Measurements from ENCODE around the gene SOX6.

The SOX6 gene

DNA sequence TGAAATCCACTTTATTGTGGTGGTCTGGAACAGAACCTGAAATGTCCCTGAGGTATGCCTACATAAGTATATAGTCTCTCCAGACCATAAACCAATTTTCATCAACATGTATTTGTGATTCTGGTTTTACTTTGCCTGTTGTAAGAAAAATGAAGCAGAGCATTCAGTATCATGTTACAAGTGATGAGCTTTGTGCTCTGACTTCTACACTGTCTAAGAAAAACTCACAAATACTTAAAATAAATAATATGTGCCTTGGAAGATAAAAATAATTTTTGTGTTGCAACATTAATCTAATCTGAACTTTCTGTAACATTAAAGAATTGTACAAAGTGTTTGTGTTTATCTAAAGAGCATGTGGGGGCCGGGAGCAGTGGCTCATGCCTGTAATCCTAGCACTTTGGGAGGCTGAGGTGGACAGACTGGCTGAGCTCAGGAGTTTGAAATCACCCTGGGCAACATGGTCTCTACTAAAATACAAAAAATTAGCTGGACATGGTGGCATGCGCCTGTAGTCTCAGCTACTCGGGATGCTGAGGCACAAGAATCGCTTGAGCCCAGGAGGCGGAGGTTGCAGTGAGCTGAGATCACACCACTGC, 219.5 kb downstream of the SOX6 start:
- DNase-seq = no peak

DNA sequence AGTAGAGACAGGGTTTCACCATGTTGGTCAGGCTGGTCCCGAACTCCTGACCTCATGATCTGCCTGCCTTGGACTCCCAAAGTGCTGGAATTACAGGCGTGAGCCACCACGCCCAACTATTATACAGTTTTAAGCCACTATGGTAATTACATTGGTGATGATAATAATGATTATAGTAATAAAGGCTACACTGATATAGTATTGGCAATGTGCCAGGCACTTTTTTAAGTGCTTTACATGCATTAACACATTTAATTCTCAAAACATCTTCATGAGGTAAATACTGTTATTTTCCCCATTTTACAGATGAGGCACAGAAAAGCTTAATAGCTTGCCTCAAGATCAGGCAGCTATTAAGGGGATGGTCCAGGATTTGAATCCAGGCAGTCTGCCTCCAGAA, 222.5 kb downstream of the SOX6 start:
- no peak for DNase-seq

DNA sequence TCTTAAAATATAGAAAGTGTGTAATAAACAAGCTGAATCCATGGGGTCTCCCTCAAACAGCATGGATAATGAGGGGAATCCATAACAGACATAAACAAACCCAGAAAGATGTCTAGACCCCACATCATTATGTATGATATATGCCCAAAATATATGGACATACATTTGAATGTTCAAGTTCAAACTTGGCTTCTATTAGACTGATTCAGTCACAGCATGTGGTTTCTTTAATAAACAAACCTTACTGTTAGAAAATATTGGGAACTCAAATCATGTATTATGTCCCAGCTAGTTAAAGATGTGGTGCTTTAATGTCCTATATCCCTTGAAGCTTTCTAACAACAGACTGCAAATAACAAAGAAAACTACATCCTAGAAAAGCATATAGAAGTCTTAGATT, 228.6 kb downstream of the SOX6 start:
- DNase-seq = no peak

DNA sequence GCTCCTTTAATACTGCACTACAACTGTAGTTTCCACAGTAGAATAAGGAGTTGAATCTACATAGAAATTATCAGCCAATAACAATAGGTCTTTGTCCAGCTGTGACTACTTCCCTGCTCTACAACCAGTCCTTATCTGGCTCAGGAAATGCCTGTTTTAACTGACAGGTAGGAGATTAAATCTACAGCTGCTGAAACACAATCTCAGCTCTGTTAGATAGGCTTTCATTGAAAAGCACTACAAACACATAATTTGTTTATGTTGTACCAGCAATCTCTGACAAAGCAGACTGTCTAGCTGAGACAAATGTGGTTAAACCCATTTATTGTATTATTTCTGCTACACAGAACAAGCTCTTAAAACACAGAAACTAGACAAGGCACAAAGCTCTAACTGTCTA, 230.0 kb downstream of the SOX6 start:
- no peak for DNase-seq

DNA sequence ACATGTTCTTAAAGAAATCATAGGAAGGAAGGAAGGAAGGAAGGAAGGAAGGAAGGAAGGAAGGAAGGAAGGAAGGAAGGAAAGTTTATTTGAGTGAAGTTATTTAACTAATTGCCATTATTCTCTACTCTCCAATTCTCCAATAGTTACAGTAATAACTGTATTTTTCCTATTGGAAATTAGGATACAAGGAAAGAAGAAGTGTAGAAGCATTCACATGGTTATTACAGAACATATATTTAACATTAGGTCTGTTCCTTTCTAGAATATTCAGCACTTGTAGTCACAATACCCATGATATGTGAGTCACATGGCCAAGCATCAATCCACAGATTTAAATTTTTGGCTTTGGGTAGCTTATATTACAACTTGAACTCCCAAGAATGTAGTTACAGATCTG, 230.6 kb downstream of the SOX6 start:
- no peak for DNase-seq

DNA sequence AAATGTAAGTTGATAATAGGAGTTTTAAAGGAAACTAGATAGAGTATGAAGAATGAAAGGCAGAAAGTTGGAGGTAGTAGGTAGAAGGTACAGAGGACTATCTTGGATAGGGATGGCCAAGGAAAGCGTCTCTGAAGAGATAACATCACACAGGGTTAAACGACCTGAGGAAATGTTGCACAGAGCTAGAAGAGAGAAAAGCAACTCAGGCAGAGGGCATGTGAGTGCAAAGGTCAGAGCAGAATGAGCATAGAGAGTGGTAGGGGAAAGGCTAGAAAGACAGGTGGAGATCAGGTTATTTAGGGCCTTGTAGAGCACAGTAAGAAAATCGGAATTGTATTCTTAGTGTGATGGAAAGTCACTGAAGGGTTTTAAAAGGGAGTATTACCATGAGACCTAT, 232.0 kb downstream of the SOX6 start:
- DNase-seq = no peak

DNA sequence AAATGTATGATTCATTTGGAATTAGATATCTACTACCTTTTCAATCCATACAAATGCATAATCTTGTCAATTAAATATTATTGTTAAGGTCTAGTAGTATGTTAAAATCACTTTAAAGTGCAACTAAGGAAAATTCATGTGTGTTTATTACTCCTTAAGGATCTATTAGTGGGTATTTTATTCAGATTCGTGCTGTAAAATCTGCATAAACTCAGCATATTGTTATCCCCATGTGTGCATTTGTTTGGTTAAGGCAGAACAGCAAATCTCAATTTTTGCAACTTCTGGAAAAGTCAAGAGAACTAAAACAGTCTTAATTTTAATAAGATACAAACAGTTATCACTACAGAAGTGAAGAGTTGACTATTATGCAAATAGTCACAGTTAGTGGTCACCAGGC, 234.5 kb downstream of the SOX6 start:
- DNase-seq = no peak

DNA sequence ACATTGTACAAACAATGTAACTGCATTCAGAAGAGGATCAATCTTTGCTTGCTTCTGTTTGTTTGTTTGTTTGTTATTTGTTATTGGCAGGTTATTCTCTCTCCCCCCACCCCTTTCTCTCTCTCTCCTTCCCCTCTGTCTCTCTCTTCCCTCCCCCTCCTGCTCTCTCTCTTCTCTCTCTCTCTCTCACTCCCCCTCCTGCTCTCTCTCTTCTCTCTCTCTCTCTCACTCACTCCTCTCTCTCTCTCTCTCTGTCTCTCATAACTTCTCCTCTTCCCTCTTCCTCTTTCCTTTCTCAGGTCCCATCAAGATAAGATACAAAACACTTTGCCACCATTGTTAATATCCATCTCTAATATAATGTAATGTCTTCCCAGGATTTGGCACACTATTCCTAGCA, 236.3 kb downstream of the SOX6 start:
- DNase-seq = no peak

DNA sequence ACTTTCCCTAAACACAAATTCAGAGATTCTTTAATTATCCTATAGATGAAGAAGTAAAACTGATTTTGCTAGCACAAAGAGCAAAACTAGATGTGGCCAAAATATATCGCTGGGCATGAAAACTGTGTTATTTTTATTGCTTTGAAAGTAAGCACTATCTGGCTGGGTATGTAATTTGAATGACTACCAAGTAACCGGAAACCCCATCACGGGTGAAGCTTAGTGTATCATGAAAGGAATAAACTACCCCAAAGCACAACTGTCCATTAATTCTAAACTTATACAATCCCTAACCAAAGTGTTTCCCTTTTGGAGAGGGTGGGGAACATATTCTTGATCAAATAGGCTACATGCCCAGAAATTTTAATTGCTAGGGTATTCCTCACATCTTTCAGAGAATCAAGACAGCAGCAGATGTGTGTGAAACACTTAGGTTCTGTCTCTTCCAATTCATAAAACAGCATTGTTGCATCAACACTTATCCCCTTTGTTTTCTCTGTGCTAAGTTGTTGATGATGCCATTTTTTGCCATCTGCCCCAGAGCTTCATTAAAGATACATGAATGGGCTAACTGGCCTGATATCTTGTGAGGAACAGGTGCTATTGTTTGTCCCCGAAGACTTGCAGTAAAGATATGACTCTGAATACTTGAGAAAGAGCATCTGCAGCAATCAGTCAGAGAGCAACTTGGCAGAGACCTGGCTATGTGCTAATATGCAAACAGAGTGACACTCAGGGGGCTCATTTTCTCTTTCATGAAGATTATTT, 238.2 kb downstream of the SOX6 start:
- DNase-seq = no peak

DNA sequence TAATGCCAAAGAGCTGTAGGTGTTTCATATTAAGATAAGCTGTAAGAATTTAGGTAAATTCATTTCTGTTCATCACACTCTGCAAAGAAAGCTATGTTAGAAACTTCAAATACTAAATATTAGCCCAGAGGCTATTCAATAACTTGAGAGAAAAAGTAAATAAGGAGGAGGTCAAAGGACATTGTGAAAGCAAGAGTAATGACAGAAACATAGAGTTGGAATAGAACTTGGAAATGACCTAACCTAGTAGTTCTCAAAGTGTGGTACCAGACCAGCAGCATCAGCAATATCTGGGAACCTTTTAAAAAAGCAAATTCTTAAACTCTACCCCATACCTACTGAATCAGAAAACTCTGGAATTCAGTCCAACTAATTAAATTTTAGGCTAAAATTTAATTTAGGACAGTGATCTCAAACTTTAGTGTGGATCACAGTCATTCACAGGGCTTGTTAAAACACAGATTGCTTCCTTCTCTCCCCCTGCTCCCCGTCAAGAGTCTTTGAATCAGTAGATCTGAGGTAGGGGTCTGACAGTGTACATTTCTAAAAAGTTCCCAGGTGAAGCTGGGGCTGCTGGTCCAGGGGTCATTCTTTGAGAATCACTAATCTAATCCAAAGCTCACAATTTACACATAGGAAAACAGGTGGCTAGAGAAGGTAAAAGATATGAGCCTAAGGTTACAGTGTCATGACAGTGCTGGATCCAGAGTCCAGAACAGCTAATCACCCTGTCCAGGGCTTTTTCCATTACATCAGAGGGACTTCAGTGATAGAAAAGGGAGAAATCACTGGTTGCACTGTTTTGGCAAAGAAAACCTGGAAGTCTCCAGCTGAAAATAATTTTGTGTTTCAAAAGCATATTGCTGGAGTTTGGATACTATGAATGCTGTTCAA, 241.1 kb downstream of the SOX6 start:
- no peak for DNase-seq

DNA sequence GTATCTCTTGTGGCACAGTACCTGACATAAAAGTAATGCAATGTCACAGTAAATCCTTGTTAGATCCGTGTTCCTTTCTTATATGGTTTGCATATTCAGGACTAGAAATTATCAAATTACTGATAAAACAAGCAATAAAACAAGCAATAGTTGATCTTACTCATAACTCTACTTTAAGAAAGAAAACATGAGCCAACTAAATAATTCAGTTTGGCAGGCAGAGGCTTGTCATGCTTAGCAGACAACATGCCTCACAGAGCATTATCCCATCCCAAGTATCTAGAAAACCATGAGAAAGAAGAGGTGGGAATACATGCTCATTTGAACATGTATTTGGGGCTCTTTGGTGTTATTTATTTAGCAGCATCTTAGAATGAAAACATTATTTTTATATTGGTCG, 241.9 kb downstream of the SOX6 start:
- no peak for DNase-seq

DNA sequence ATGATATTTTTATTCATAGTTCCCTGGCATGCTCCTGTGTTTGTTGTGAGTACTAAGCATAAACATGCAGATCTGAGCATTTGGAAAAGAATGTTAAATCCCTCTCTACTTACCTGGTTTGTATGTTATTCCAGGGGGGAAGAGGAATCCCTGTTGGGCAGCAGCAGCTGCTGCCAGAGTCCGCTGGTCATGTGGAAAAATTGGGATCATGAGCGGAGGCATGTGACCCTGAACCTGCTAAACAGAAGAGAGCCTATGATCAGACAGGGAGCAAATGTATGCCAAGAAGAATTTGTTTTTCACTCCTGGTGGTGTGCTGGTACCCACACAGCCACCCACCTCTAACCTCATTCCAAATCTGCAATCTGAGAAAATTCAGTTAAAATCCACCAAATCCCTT, 244.7 kb downstream of the SOX6 start:
- no peak for DNase-seq

DNA sequence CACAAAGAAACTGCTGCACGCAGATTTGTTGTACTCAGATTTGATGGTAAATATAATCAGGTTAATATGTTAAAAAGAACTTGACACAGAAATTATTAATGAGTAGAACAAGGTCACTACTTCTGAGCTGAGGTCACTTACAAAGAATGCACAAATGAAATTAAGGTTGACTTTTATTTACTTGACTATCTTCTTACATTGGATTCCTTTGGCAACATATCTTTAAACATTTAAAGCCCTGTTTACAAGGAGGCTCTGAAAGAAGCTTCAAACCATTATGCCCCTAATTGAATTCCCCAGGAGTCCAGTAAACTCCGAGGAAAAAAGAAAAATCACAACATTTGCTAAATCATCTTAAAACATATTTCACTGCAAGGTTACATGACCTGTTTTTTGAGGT, 245.5 kb downstream of the SOX6 start:
- no peak for DNase-seq

DNA sequence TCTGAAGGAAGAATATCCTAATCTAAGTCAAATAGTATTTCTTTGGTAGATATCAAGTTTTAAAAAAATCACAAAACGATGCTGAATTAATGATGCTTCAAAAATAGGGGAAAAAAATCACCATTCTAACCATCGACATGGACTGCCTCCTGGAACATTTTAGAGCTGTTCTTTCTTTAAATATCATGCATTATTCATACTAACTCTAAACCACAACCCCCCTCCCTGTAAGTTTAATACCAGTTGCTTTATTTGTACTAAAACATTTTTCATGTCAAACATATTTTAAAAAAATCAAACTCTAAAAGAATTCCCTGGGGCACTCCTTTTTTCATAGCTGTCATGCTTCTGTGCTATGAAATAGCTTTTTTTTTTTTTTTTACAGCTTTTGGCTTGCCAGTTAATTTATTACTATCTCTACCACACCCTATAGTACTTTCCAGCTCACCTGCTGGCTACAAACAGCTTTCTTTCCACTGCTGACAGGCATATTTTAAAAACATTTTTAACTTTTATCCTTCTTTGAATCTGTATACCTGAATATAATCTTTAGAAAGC, 256.9 kb downstream of the SOX6 start:
- no peak for DNase-seq

DNA sequence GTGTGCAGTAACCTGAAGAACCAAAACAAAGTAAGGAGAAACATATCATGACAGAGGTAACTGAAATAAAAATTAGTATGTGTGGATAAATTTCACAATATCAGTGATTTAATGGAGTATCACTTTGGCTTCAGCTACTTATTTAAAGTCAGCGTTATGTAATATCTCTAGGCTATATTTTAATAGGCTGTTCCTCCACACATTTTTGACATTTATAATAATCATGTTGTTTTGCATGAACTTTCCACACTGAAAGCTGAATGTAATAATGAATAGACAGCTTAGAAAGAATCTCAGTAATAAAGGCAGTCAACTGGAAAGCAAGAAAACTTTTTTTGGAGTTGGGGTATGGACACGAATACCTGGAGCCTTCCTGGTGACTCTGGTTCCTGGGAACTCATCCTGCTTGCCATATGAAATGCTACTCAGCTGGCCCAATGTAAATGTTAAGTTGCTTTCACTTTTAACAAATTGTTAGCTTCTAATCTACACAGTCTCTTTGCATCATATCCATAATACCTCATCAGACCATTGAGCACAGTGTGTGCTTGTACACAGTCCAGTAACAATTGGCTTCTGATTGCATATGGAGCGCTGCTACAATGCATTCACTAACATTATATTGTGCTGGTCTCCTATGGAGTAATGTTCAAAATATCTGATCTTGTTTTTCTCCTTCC, 257.7 kb downstream of the SOX6 start:
- no peak for DNase-seq

DNA sequence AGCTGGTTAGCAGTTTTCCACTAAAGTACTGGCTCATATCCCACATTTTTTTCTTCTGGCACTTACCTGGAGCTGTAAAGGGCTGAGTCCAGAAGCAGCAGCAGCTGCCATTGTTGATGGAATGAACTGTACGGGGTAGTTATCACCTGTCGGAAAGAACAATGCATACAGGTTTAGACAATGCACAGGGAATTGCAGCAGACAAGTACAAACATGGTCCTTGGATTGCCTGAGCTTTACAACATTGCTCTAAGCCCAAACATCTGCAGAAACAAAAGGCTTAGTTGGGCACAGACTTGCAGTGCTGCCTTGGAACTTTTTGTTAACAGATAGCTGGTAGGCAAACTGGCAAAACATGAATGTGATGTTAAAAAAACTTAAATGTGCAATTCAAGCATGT, 258.8 kb downstream of the SOX6 start:
- DNase-seq = peak; percentile 82

DNA sequence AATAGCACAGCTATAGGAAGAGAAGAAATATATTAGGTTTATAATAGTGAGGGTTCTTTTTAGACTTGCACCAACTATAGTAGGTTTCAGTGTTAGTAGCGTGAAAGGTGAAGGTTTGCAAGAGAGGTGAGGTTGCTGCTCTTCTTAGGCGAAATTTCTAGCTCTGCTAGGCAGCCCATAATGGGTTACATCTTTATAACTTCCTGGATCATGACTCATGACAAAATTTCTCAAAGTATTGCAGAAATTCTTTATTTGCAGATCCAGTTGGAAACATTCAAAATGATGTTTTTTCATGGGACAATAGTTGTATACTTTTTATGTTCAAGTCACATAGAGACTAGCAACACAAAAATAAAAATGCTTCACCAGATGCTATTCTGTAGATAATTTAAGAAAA, 260.0 kb downstream of the SOX6 start:
- DNase-seq = no peak

DNA sequence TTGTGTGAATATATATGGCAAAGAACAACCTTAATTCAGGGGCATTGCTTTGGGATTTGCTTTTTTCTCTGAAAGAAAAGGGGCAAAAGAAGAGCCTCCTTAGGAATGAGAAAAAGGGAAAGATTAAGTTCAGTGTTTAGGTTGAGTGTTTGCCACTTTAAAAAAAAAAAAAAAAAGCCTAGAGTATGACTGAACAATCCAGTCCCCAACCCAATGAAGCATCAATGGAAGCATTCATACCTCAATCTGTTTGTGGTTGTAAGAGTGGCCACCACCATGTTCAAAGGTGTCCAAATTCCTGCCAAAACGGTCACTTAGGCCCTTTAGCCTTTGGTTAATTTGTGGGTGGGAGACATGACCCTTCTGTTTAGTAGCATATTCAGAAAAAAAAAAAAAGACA, 260.6 kb downstream of the SOX6 start:
- no peak for DNase-seq

DNA sequence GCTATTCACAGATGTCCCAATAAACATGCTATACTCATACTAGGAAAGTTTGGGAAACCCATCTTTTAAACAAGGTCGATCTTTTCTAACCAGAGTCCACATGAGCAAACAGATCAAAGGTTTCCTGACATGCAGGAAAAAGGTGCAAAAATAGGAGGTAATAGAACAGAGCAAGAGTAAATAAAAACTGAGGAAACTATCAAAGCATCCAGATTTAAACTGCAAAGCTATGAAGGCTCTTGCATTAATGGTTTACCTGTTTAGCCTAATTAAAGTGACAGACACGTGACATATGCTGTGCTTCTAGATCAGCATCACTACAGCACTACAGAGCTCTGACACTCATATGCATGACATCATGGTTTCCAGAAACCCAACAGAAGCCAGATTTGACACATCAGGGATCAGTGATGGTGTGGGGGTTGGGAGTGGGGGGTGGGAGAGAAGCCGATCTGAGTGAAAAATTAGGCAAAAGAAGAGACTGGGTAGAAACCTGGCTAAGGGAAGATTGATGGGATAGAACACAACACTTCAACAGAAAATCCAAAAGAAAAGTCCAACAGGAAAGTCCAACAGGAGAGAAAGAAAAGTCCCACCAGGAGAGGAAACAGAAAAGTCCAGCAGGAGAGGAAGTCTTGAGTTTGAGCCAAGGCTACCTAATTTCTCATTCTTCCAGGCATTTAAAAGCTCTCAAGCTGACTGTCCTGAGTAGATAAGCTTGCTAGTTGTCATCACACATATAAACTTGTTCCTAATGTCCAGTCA, 262.3 kb downstream of the SOX6 start:
- DNase-seq = no peak

DNA sequence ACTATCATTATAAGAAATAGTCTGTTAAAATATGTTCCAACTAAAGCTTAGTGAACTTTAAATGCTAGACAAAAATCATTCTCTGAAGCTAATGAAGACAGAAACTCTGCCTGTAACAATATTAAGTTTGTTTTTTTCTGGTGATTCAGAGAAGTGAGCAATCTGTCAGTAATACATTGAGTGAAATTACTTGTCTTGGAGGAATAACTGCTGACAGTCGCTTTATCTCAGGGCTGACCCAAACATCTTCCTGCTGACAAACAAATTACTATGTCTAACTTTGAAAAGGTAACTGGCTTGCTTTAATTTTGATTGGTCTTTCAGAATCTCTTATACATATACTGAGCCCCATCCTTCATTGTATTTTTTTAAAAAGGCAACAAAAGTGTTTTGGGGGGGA, 264.5 kb downstream of the SOX6 start:
- DNase-seq = no peak

DNA sequence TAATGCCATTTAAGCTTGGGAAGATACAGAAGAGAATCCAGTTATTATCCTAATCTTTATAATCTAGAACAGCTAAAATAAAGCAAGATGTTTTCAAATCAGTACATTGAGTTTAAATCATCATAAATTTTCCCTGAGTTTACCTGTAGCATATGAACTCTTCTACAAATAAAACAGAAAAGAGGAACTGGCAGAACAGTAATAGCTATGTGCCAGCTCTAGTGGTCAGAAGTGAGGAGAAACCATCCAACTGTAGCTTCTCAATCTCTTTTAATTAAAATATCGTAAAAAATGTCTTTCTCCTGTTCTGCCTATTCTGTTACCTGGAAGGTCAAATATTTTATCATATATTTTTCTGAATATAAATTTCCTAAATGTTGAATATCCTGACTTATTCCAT, 266.9 kb downstream of the SOX6 start:
- DNase-seq = no peak

DNA sequence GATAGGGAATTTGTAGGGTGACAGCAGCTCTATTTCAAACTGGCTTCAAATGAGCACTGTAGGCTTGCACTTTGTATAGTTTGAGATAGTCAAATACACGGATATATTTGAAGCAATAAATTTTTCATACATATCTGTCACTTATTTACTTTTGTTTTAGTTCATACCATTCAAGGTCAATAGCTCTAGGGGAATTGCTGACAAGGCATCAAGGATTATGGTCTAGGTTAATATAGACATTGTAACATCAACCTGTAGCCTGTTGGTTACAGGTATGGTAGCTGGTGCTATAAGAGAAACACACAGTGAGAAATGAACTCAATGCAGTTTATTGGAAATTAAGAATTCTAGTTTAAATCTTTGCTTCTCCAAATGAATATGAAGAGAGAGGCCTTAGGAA, 267.6 kb downstream of the SOX6 start:
- DNase-seq = no peak
